ENCODE data around the gene ST7. TPM values are rescaled to one million over a fixed set of nuclear protein-coding genes. Genes with fewer than 3 reads are reported as not detected.
A peak's percentile ranks its signal among the peaks of the same experiment; 100 is the strongest.

ST7 gene
- total and polyA plus RNA-seq, 2 of the 13 experiments (the other 11 are each of a cell fraction or from before 2014, with no cell fraction given): 17.3 to 23.5 TPM

- TF ChIP-seq, protein P1, sequence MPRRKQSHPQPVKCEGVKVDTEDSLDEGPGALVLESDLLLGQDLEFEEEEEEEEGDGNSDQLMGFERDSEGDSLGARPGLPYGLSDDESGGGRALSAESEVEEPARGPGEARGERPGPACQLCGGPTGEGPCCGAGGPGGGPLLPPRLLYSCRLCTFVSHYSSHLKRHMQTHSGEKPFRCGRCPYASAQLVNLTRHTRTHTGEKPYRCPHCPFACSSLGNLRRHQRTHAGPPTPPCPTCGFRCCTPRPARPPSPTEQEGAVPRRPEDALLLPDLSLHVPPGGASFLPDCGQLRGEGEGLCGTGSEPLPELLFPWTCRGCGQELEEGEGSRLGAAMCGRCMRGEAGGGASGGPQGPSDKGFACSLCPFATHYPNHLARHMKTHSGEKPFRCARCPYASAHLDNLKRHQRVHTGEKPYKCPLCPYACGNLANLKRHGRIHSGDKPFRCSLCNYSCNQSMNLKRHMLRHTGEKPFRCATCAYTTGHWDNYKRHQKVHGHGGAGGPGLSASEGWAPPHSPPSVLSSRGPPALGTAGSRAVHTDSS (CRISPR knock-in tag; conservative IDR thresholded peaks at IDR 0.05): no peak
- TF ChIP-seq ASH2L (IDR thresholded peaks at IDR 0.05; ENCODE audit: insufficient read length, low read depth, low read length) (peak; percentile 58), NFE2L2 (IDR thresholded peaks at IDR 0.05; ENCODE audit: low read length) (no peak), KDM5A (IDR thresholded peaks at IDR 0.05; ENCODE audit: borderline replicate concordance, low read length) (peak; percentile 46; the same call in 1 of the 2 replicates), ZBTB2 (CRISPR knock-in tag; IDR thresholded peaks at IDR 0.05; ENCODE audit: low read depth) (no peak), IRF2 (CRISPR knock-in tag; IDR thresholded peaks at IDR 0.05) (0 out of 2 replicates have a peak, but pooled peaks have one; percentile 17), YEATS4 (CRISPR knock-in tag; IDR thresholded peaks at IDR 0.05; ENCODE audit: borderline replicate concordance) (peak; percentile 44), PAF1 (CRISPR knock-in tag; IDR thresholded peaks at IDR 0.05) (no peak), ZSCAN20 (CRISPR knock-in tag; IDR thresholded peaks at IDR 0.05; ENCODE audit: borderline replicate concordance) (no peak), PATZ1 (CRISPR knock-in tag; IDR thresholded peaks at IDR 0.05) (peak; percentile 30; the same call in 1 of the 2 replicates), ZNF720 (CRISPR knock-in tag; IDR thresholded peaks at IDR 0.05) (no peak), ZFP41 (CRISPR knock-in tag; IDR thresholded peaks at IDR 0.05; ENCODE audit: borderline replicate concordance) (no peak), ZNF609 (CRISPR knock-in tag; IDR thresholded peaks at IDR 0.05; ENCODE audit: borderline replicate concordance) (no peak), MYNN (CRISPR knock-in tag; IDR thresholded peaks at IDR 0.05; ENCODE audit: low read depth) (no peak), NFYC (CRISPR knock-in tag; IDR thresholded peaks at IDR 0.05) (no peak), ZNF577 (CRISPR knock-in tag; IDR thresholded peaks at IDR 0.05; ENCODE audit: borderline replicate concordance, low read depth) (no peak), SCMH1 (CRISPR knock-in tag; IDR thresholded peaks at IDR 0.05; ENCODE audit: borderline replicate concordance) (no peak), RFXAP (CRISPR knock-in tag; IDR thresholded peaks at IDR 0.05; ENCODE audit: borderline replicate concordance) (no peak; the same call in 1 of the 2 replicates), ZNF468 (CRISPR knock-in tag; IDR thresholded peaks at IDR 0.05) (no peak)
These were observed 871 bp downstream of the ST7 start (continued) for GRCh38 chr7:116953906-116954838.
